GM12875 (cell line): ENCODE data around the gene GCH1.

Source experiments
- H3K4me3 ChIP-seq: one replicate; pipeline ENCODE4 v1.5.1; 2011; ENCODE audit warnings: low read depth, low read length, control low read depth
- CTCF ChIP-seq: IDR thresholded peaks from 2 replicates; pipeline ENCODE4 v1.5.1; 2011; ENCODE audit warnings: low read depth, mild to moderate bottlenecking, control low read depth, inconsistent platforms, low read length, moderate library complexity, borderline replicate concordance; ENCODE audit not compliant: insufficient read depth

Gene GCH1

DNA sequence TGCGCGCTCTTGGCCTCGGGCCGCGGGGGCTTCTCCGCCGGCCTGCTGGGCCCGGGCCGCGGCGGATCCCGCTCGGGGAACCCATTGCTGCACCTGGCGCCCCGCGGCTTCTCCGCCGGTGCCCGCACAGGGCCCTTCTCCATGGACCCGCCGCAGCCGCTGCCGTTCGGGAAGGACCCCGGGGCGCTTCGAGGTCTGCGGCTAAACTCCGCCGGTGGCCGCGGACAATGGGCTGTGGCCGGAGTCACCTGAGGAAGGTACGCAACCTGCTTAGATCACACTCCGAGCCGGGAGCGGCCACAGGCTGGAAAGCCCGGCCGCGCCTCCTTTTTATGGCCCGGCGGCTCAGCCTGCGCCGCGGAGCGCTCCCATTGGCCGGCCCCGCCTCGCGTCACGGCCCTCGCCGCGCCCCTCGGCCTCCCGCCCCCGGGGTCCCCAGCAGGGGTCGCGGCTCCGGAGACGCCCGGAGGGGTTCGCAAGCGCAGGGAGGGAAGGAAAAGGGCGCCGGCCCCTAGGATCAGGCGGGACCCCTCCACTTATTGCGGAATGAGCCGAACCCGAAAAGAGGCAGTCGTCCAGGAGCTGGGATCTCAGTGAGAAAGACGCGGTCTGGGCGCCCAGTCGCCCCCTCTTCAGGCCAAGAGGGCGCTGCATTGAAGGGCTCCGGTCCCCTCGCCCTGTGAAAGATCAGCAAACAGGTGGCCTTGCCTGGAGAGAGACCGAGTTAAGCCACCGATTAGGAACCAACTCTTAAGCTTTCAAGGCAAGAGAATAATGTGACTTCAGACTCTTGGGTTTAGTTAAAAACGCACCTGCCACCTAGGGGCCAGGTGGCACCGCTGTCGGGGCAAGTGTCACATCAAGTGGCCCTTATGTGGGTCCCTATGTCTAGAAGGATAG, at the start of gene GCH1:
GCH1 (minus strand) TSS at position 306 of the 900 bp plus-strand sequence; CDS start at position 143, 163 bp downstream.
- TF ChIP-seq CTCF: peak; percentile 53
- H3K4me3 ChIP-seq: peak within 1 kb of the TSS; percentile 61

- no peak for TF ChIP-seq CTCF
- no peak overlapping the region for H3K4me3 ChIP-seq
Observed at GRCh38 chr14:54947230-54947629, 44.6 kb upstream of the GCH1 start.

- no peak overlapping the region for H3K4me3 ChIP-seq
- TF ChIP-seq CTCF: no peak
Observed at GRCh38 chr14:54946500-54946899, 43.9 kb upstream of the GCH1 start.

- H3K4me3 ChIP-seq: no peak overlapping the region
- no peak for TF ChIP-seq CTCF
Observed at GRCh38 chr14:54944737-54945391, 42.2 kb upstream of the GCH1 start.

DNA sequence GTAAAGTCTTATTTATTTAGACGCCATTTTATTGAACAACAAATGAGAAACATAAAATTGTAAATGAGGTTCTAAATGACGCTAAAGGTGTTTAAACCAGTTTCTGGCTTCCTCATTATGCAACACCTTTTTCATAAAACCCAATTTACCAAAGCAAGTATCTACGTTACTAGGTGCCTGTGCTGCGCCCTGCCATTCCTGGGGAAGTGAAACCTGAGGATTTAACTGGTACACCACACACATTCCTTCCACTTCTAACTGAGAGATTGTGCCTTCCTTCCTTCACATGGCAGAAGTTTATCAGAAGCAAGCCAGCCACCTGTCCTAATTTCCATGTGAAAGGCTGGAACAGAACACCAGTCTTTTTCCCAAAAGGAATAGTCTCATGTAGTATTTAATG, 40.3 kb upstream of the GCH1 start:
- no peak for TF ChIP-seq CTCF

GRCh38 chr14:54936816-54937215, 34.2 kb upstream of the GCH1 start:
- H3K4me3 ChIP-seq: no peak overlapping the region
- no peak for TF ChIP-seq CTCF

More for the DNA sequence above, 40.3 kb upstream of the GCH1 start:
- no peak overlapping the region for H3K4me3 ChIP-seq
